Activated T-cell treated with anti-CD3 and anti-CD28 coated beads, Interleukin-2, amount 50 U/mL, for 72 hours (primary cell): ENCODE results near the gene GJC3. TPM values are rescaled to one million over a fixed set of nuclear protein-coding genes. Genes with fewer than 3 reads are reported as not detected.

Experiments used
- ATAC-seq, 2 donors: fragments of 150-1000 bp; cut with Tn5 transposase; replicated peaks in 1 of 2; 2 replicates each; pipeline ENCODE4 v1.10.0; 2021; ENCODE audit warnings: moderate library complexity in 2 of 2, mild to moderate bottlenecking in 1 of 2
- DNase-seq, 2 donors: peaks; one replicate each; pipeline ENCODE4 v3.0.0; 2021 to 2022; ENCODE audit warnings: mixed read lengths in 1 of 2
- H3K27ac Mint-ChIP-seq: one replicate; pipeline ENCODE4 v1.8.0; 2022; ENCODE audit warnings: mild to moderate bottlenecking, moderate library complexity, mixed read lengths
- H3K27me3 Mint-ChIP-seq: one replicate; pipeline ENCODE4 v1.8.0; 2022; ENCODE audit warnings: low read depth, mixed read lengths
- H3K36me3 Mint-ChIP-seq, 2 donors: one replicate each; pipeline ENCODE4 v1.8.0; 2022; ENCODE audit warnings: mixed read lengths in 2 of 2, mild to moderate bottlenecking in 1 of 2; ENCODE audit not compliant: insufficient read depth in 2 of 2
- H3K4me1 Mint-ChIP-seq: one replicate; pipeline ENCODE4 v1.8.0; 2022; ENCODE audit warnings: low read depth, mixed read lengths
- H3K4me3 Mint-ChIP-seq, 2 donors: one replicate each; pipeline ENCODE4 v1.8.0; 2022; ENCODE audit warnings: mild to moderate bottlenecking in 2 of 2, mixed read lengths in 2 of 2, moderate library complexity in 2 of 2
- H3K9me3 Mint-ChIP-seq, 2 donors: one replicate each; pipeline ENCODE4 v1.8.0; 2022; ENCODE audit warnings: mixed read lengths in 2 of 2
- total RNA-seq, 2 donors: library from RNA; stranded (reverse); gene quantifications; one replicate each; pipeline ENCODE4 v1.2.3, GENCODE V29; 2022

GJC3 gene
- total RNA-seq, 2 donors from 2014 or later: 0.58 to 1.7 TPM

GRCh38 chr7:99881370-99881769 lies 48.0 kb downstream of the GJC3 start:
- Mint-ChIP-seq H3K9me3 (no peaks in the 10 kb centered on the region), H3K27ac (no peak overlapping the region), H3K4me3 (no peak overlapping the region), H3K4me1 (no peaks in the 10 kb centered on the region), H3K36me3 (peaks cover 0 to 2% of the 10 kb centered on the region in 2 donors), H3K27me3 (no peaks in the 10 kb centered on the region)
- ATAC-seq (no peak), DNase-seq (no peak)

- ATAC-seq: no peak
- H3K4me1 Mint-ChIP-seq: peaks cover 6% of the 10 kb centered on the region
- DNase-seq: no peak
Measured at GRCh38 chr7:99876933-99877332, 52.5 kb downstream of the GJC3 start, which contains the start of gene OR2AE1. TSS of gene OR2AE1 (minus strand) at chr7:99877033. CDS start at chr7:99877033, 0 bp downstream.

GRCh38 chr7:99876491-99876890 lies 52.9 kb downstream of the GJC3 start:
- no peak for ATAC-seq
- no peaks in the 10 kb centered on the region for H3K9me3 Mint-ChIP-seq
- no peaks in the 10 kb centered on the region for H3K36me3 Mint-ChIP-seq
- no peak for DNase-seq
- no peak overlapping the region for H3K27ac Mint-ChIP-seq
- H3K4me1 Mint-ChIP-seq: peaks cover 6% of the 10 kb centered on the region
- H3K27me3 Mint-ChIP-seq: no peaks in the 10 kb centered on the region
- H3K4me3 Mint-ChIP-seq: no peak overlapping the region

More at GRCh38 chr7:99876933-99877332, 52.5 kb downstream of the GJC3 start, which contains the start of gene OR2AE1:
- H3K4me3 Mint-ChIP-seq: no peak within 1 kb of the TSS
- H3K27ac Mint-ChIP-seq: no peak within 1 kb of the TSS
- no peaks in the 10 kb centered on the region for H3K27me3 Mint-ChIP-seq
- no peaks in the 10 kb centered on the region for H3K9me3 Mint-ChIP-seq
- no peaks in the 10 kb centered on the region for H3K36me3 Mint-ChIP-seq

Other genes with a start within 250 kb of the GJC3 start
- under 1 TPM in 1 of 2 donors, not detected in 1; 0.36 TPM for gene CYP3A5, start 249.6 kb downstream of the GJC3 start, total RNA-seq
- gene CYP3A7, start 194.4 kb downstream of the GJC3 start, total RNA-seq: not detected
- not detected for gene CYP3A4, start 145.4 kb downstream of the GJC3 start, total RNA-seq
- gene CYP3A43, start 101.6 kb downstream of the GJC3 start, total RNA-seq: under 1 TPM; 0.17 to 0.32 TPM
- gene OR2AE1, start 52.6 kb downstream of the GJC3 start, total RNA-seq: under 1 TPM; 0.46 to 0.53 TPM
- gene TRIM4, start 10.1 kb downstream of the GJC3 start, total RNA-seq: 10 to 100 TPM; 34.9 to 38.2 TPM
- gene AZGP1, start 46.4 kb upstream of the GJC3 start, total RNA-seq: not detected
- 10 to 100 TPM; 70.3 to 78.2 TPM for gene ZKSCAN1, start 86.0 kb upstream of the GJC3 start, total RNA-seq
- gene ZSCAN21, start 120.2 kb upstream of the GJC3 start, total RNA-seq: 10 to 100 TPM in 1 of 2 donors, 1 to 10 TPM in 1; 8.4 to 12.4 TPM
- gene ZNF3, start 152.1 kb upstream of the GJC3 start, total RNA-seq: 10 to 100 TPM; 23.1 to 24.2 TPM
- gene COPS6, start 159.3 kb upstream of the GJC3 start, total RNA-seq: 10 to 100 TPM; 43.7 to 45.4 TPM
- 100 to 1,000 TPM; 270 to 332 TPM for gene MCM7, start 171.8 kb upstream of the GJC3 start, total RNA-seq
- gene AP4M1, start 172.0 kb upstream of the GJC3 start, total RNA-seq: 10 to 100 TPM in 1 of 2 donors, 1 to 10 TPM in 1; 9.3 to 10.5 TPM
- gene TAF6, start 189.7 kb upstream of the GJC3 start, total RNA-seq: 10 to 100 TPM; 76.7 to 88.1 TPM
- 10 to 100 TPM; 11.1 to 18.8 TPM for gene CNPY4, start 190.0 kb upstream of the GJC3 start, total RNA-seq
- 1 to 10 TPM; 3.2 to 3.4 TPM for gene MBLAC1, start 197.3 kb upstream of the GJC3 start, total RNA-seq
- 100 to 1,000 TPM; 130 to 134 TPM for gene LAMTOR4, start 219.3 kb upstream of the GJC3 start, total RNA-seq
- gene TRAPPC14, start 229.1 kb upstream of the GJC3 start, total RNA-seq: 10 to 100 TPM; 22.1 to 28.8 TPM
- 10 to 100 TPM in 1 of 2 donors, 1 to 10 TPM in 1; 6.9 to 11.7 TPM for gene GAL3ST4, start 239.0 kb upstream of the GJC3 start, total RNA-seq
- 10 to 100 TPM in 1 of 2 donors, 1 to 10 TPM in 1; 9.7 to 14.2 TPM for gene GPC2, start 247.8 kb upstream of the GJC3 start, total RNA-seq
- 100 to 1,000 TPM; 103 to 121 TPM for gene STAG3, start 248.3 kb upstream of the GJC3 start, total RNA-seq